H9 (cell line): ENCODE data around the gene LARP4B. TPM values are rescaled to one million over a fixed set of nuclear protein-coding genes. Genes with fewer than 3 reads are reported as not detected.

Source experiments
- DNase-seq: peaks from one replicate; pipeline ENCODE4 v3.0.0-alpha.2; 2017
- H2AFZ ChIP-seq: one replicate; pipeline ENCODE4 v1.6.1; 2013; ENCODE audit warnings: mild to moderate bottlenecking, low read length, control low read depth, moderate library complexity
- H2AK5ac ChIP-seq: 2 replicates; pipeline ENCODE4 v1.6.1; 2013; ENCODE audit warnings: low read length, control low read depth, mixed read lengths; ENCODE audit not compliant: insufficient read length
- H2BK120ac ChIP-seq: one replicate; pipeline ENCODE4 v1.6.1; 2013; ENCODE audit warnings: low read depth, mild to moderate bottlenecking, low read length, control low read depth, inconsistent platforms; ENCODE audit not compliant: poor library complexity, severe bottlenecking
- H2BK12ac ChIP-seq: 2 replicates; pipeline ENCODE4 v1.6.1; 2013; ENCODE audit warnings: low read length, control low read depth, mixed read lengths, low read depth; ENCODE audit not compliant: insufficient read length
- H2BK15ac ChIP-seq: 2 replicates; pipeline ENCODE4 v1.6.1; 2013; ENCODE audit warnings: low read depth, low read length, control low read depth
- H2BK20ac ChIP-seq: one replicate; pipeline ENCODE4 v1.6.1; 2013; ENCODE audit warnings: low read depth, mild to moderate bottlenecking, low read length, control low read depth, inconsistent platforms; ENCODE audit not compliant: poor library complexity, severe bottlenecking
- H2BK5ac ChIP-seq: 2 replicates; pipeline ENCODE4 v1.6.1; 2013; ENCODE audit warnings: low read length, control low read depth, mixed read lengths; ENCODE audit not compliant: insufficient read length
- H3K14ac ChIP-seq: 2 replicates; pipeline ENCODE4 v1.6.1; 2013; ENCODE audit warnings: low read length, control low read depth; ENCODE audit not compliant: insufficient read depth
- H3K18ac ChIP-seq: 2 replicates; pipeline ENCODE4 v1.6.1; 2013; ENCODE audit warnings: low read depth, mild to moderate bottlenecking, mixed read lengths, low read length, control low read depth; ENCODE audit not compliant: insufficient read length
- H3K23ac ChIP-seq: 2 replicates; pipeline ENCODE4 v1.6.1; 2013; ENCODE audit warnings: low read length, control low read depth, mixed read lengths, low read depth; ENCODE audit not compliant: insufficient read length
- H3K23me2 ChIP-seq: 2 replicates; pipeline ENCODE4 v1.6.1; 2013; ENCODE audit warnings: low read depth, mild to moderate bottlenecking, mixed read lengths, low read length, control low read depth; ENCODE audit not compliant: insufficient read length, poor library complexity, severe bottlenecking
- H3K27ac ChIP-seq: 2 replicates; pipeline ENCODE4 v1.5.1; 2013; ENCODE audit warnings: low read length, control low read depth, mixed read lengths, low read depth; ENCODE audit not compliant: insufficient read length
- H3K27me3 ChIP-seq: 2 replicates; pipeline ENCODE4 v1.6.1; 2013; ENCODE audit warnings: low read length, control low read depth, inconsistent platforms; ENCODE audit not compliant: insufficient read depth
- H3K4ac ChIP-seq: 2 replicates; pipeline ENCODE4 v1.6.1; 2013; ENCODE audit warnings: low read depth, mild to moderate bottlenecking, control low read depth, inconsistent platforms, low read length, moderate library complexity
- H3K4me1 ChIP-seq: 2 replicates; pipeline ENCODE4 v1.6.1; 2013; ENCODE audit warnings: low read length, control low read depth, inconsistent platforms; ENCODE audit not compliant: insufficient read depth
- H3K4me2 ChIP-seq: 2 replicates; pipeline ENCODE4 v1.6.1; 2013; ENCODE audit warnings: low read length, control low read depth, mixed read lengths; ENCODE audit not compliant: insufficient read length, insufficient read depth
- H3K56ac ChIP-seq: 2 replicates; pipeline ENCODE4 v1.6.1; 2013; ENCODE audit warnings: low read depth, mild to moderate bottlenecking, mixed read lengths, low read length, control low read depth; ENCODE audit not compliant: insufficient read length
- H3K79me1 ChIP-seq: 2 replicates; pipeline ENCODE4 v1.6.1; 2013; ENCODE audit warnings: low read depth, mild to moderate bottlenecking, moderate library complexity, low read length, control low read depth, inconsistent platforms; ENCODE audit not compliant: insufficient read depth, poor library complexity, severe bottlenecking
- H3K79me2 ChIP-seq: 2 replicates; pipeline ENCODE4 v1.6.1; 2013; ENCODE audit warnings: low read length, control low read depth, inconsistent platforms; ENCODE audit not compliant: insufficient read depth
- H3K9ac ChIP-seq: 2 replicates; pipeline ENCODE4 v1.6.1; 2013; ENCODE audit warnings: low read length, control low read depth, mixed read lengths; ENCODE audit not compliant: insufficient read length; ENCODE audit errors: extremely low read depth
- H3K9me3 ChIP-seq: one replicate; pipeline ENCODE4 v1.6.1; 2013; ENCODE audit warnings: low read depth, low read length, inconsistent platforms; ENCODE audit not compliant: control insufficient read depth
- H3T11ph ChIP-seq: one replicate; pipeline ENCODE4 v1.6.1; 2013; ENCODE audit warnings: mild to moderate bottlenecking, low read length, control low read depth, inconsistent platforms
- H4K20me1 ChIP-seq: one replicate; pipeline ENCODE4 v1.6.1; 2013; ENCODE audit not compliant: control insufficient read depth, insufficient read length, insufficient read depth
- H4K5ac ChIP-seq: 2 replicates; pipeline ENCODE4 v1.6.1; 2013; ENCODE audit warnings: low read depth, mild to moderate bottlenecking, mixed read lengths, low read length, control low read depth; ENCODE audit not compliant: insufficient read length
- H4K8ac ChIP-seq: replicated peaks from 2 replicates; pipeline ENCODE4 v1.6.1; 2013; ENCODE audit warnings: low read length, control low read depth, mixed read lengths, low read depth; ENCODE audit not compliant: insufficient read length
- H4K91ac ChIP-seq: 2 replicates; pipeline ENCODE4 v1.6.1; 2013; ENCODE audit warnings: low read depth, mild to moderate bottlenecking, moderate library complexity, mixed read lengths, low read length, control low read depth; ENCODE audit not compliant: insufficient read length
- H3K27ac Mint-ChIP-seq, 3 experiments: 2 replicates in 2 of 3; 3 replicates in 1 of 3; pipeline ENCODE4 v1.8.0; 2020 to 2021; ENCODE audit warnings: mixed read lengths in 3 of 3, mild to moderate bottlenecking in 1 of 3, moderate library complexity in 1 of 3
- H3K27me3 Mint-ChIP-seq: 2 replicates; pipeline ENCODE4 v1.8.0; 2021; ENCODE audit warnings: low read depth, mild to moderate bottlenecking, moderate library complexity, mixed read lengths
- H3K36me3 Mint-ChIP-seq, 3 experiments: 2 replicates in 2 of 3; 3 replicates in 1 of 3; pipeline ENCODE4 v1.8.0; 2020 to 2021; ENCODE audit warnings: low read depth in 3 of 3, mixed read lengths in 3 of 3; ENCODE audit not compliant: insufficient read depth in 1 of 3
- H3K4me1 Mint-ChIP-seq, 2 experiments: 2 replicates each; pipeline ENCODE4 v1.8.0; 2020; ENCODE audit warnings: mixed read lengths in 2 of 2
- H3K4me3 Mint-ChIP-seq, 2 experiments: 2 replicates in 1 of 2; 3 replicates in 1 of 2; pipeline ENCODE4 v1.8.0; 2020 to 2021; ENCODE audit warnings: mild to moderate bottlenecking in 2 of 2, mixed read lengths in 2 of 2, moderate library complexity in 1 of 2
- H3K9me3 Mint-ChIP-seq, 2 experiments: 2 replicates in 1 of 2; 3 replicates in 1 of 2; pipeline ENCODE4 v1.8.0; 2020; ENCODE audit warnings: mild to moderate bottlenecking in 2 of 2, mixed read lengths in 2 of 2, moderate library complexity in 1 of 2
- CTCF ChIP-seq: fragments of 200-600 bp; sonication (generic); conservative IDR thresholded peaks from 3 replicates; pipeline ENCODE4 v1.8.0; 2021; ENCODE audit warnings: antibody characterized with exemption, mild to moderate bottlenecking
- WGBS: extraction: QIAGEN DNeasy Blood & Tissue Kit; methylation state at CpG from one replicate; pipeline ENCODE4 v1.1.7; 2013; ENCODE audit warnings: missing lambda C conversion rate, low lambda C conversion rate, mixed read lengths; ENCODE audit not compliant: insufficient read length; ENCODE audit errors: extremely low coverage; 5-methylcytosine and 5-hydroxymethylcytosine counted together
- total RNA-seq: library from RNA; stranded (reverse); gene quantifications from 2 replicates; pipeline ENCODE4 v1.2.1, GENCODE V29; 2021

LARP4B gene
- total RNA-seq, 1 experiment from 2014 or later = 88.9 TPM

- Histone ChIP-seq H3K4me1 (no peaks in the 10 kb centered on the region; the same call in 1 of the 2 replicates), H3K27me3 (no peaks in the 10 kb centered on the region), H3K18ac (no peak overlapping the region), H4K5ac (no peak overlapping the region), H4K8ac (no peak overlapping the region), H3K79me1 (peaks cover 11% of the 10 kb centered on the region), H2AK5ac (no peak overlapping the region), H4K91ac (no peak overlapping the region), H3K4ac (no peak overlapping the region), H2BK12ac (no peak overlapping the region), H3K27ac (no peak overlapping the region), H3K9me3 (no peaks in the 10 kb centered on the region), H2AFZ (no peak overlapping the region), H2BK15ac (no peak overlapping the region), H4K20me1 (no peaks in the 10 kb centered on the region), H2BK120ac (no peak overlapping the region), H3K23me2 (peaks cover 8% of the 10 kb centered on the region), H3K56ac (no peak overlapping the region), H3K79me2 (peaks cover 73% of the 10 kb centered on the region), H2BK5ac (no peak overlapping the region), H3K23ac (no peak overlapping the region), H2BK20ac (no peak overlapping the region), H3K4me2 (no peak overlapping the region), H3K9ac (no peak overlapping the region), H3T11ph (no peak overlapping the region), H3K14ac (no peak overlapping the region)
- no peak for TF ChIP-seq CTCF
- H3K27me3 Mint-ChIP-seq = no peaks in the 10 kb centered on the region
- peak overlapping the region in 2 of 3 experiments; percentile 57 to 85; a peak in 2 of 7 replicates for H3K27ac Mint-ChIP-seq
- peaks cover 10 to 22% (median 15%) of the 10 kb centered on the region in 3 experiments; a peak in 6 of 7 replicates for H3K36me3 Mint-ChIP-seq
- peaks cover 41 to 45% of the 10 kb centered on the region in 2 experiments for H3K4me1 Mint-ChIP-seq
- DNase-seq = no peak
- H3K4me3 Mint-ChIP-seq = peak overlapping the region in 1 of 2 experiments; percentile 12; a peak in 1 of 5 replicates
- no peaks in the 10 kb centered on the region for H3K9me3 Mint-ChIP-seq
- WGBS = no CpG with 5 or more reads among the region's 2 CpGs
These were observed 4.4 kb downstream of the LARP4B start for GRCh38 chr10:927131-927530.
